Body of pancreas (tissue), 4 donors: Measurements from ENCODE around the gene SLC6A3.

ENCODE experiments used
- CTCF ChIP-seq, 7 experiments: fragments of 450-650 bp in 4 of 7; fragments of 200-600 bp in 3 of 7; sonication (generic) in 3 of 7; IDR thresholded peaks; one replicate each; pipeline ENCODE4 v1.5.1; 2016 to 2019; ENCODE audit warnings: antibody characterized with exemption in 7 of 7
- POLR2A ChIP-seq, 3 donors: fragments of 450-650 bp; IDR thresholded peaks; one replicate each; pipeline ENCODE4 v1.6.1; 2016; ENCODE audit warnings: antibody characterized with exemption in 3 of 3, mild to moderate bottlenecking in 2 of 3

GRCh38 chr5:1412163-1412562, 33.1 kb downstream of the SLC6A3 start:
- TF ChIP-seq CTCF (IDR thresholded peaks at IDR 0.05) (no peak), POLR2A (IDR thresholded peaks at IDR 0.05) (no peak)
